H1 (cell line): ENCODE results near the gene RPL39L. TPM values are rescaled to one million over a fixed set of nuclear protein-coding genes. Genes with fewer than 3 reads are reported as not detected.

Experiments used
- polyA plus RNA-seq, 7 experiments: library from polyadenylated mRNA; depleted of rRNA in 3 of 7; stranded (reverse) in 5 of 7; unstranded in 2 of 7; fragments of >200 nt in 5 of 7; fragments of 200-250 nt in 2 of 7; gene quantifications; 1 replicate in 5 of 7; 2 replicates in 1 of 7; 4 replicates in 1 of 7; pipeline versions ENCODE4 v1.2.1 to v1.2.3, GENCODE V29; 2011 to 2013; ENCODE audit warnings: missing spikeins in 2 of 7, mixed read lengths in 2 of 7
- total RNA-seq: library from RNA; stranded (reverse); fragmentation: NEBNext Ultra II Directional; extraction: Animal tissue kit (Norgen Biotek cat#: 25700); gene quantifications from 2 replicates; pipeline ENCODE4 v1.2.1, GENCODE V29; 2021

Gene RPL39L
- total and polyA plus RNA-seq, 2 of the 8 experiments (the other 6 are each of a cell fraction or from before 2014, with no cell fraction given), result 51.8 to 67.7 TPM

Other genes starting within 250 kb of the RPL39L start
- gene ST6GAL1, start 209.0 kb downstream of the RPL39L start, total RNA-seq, result 75.9 and 80.9 TPM in 2 replicates
- 41.8 and 62.8 TPM in 2 replicates for gene ST6GAL1, start 209.0 kb downstream of the RPL39L start, polyA plus RNA-seq (2011; rRNA removed)
- gene RTP1, start 58.0 kb upstream of the RPL39L start, total RNA-seq, result 3.0 and 3.2 TPM in 2 replicates
- 2.1 and 2.9 TPM in 2 replicates for gene RTP1, start 58.0 kb upstream of the RPL39L start, polyA plus RNA-seq (2011; rRNA removed)
- 2.7 and 3.2 TPM in 2 replicates for gene MASP1, start 152.2 kb upstream of the RPL39L start, total RNA-seq
- gene MASP1, start 152.2 kb upstream of the RPL39L start, polyA plus RNA-seq (2011; rRNA removed), result 3.5 and 5.8 TPM in 2 replicates
- not detected in 2 replicates for gene RTP4, start 228.9 kb upstream of the RPL39L start, total RNA-seq
- not detected in 2 replicates for gene RTP4, start 228.9 kb upstream of the RPL39L start, polyA plus RNA-seq (2011; rRNA removed)